Right hindlimb (tissue), 1 donor: Measurements from ENCODE around the gene PHOSPHO1.
"Not testable (repeated sequence)": the region's sequence is repeated elsewhere in the genome, so short reads cannot be mapped to it uniquely, and the experiment has no call there.

ENCODE experiments used
- DNase-seq: peaks from one replicate; pipeline ENCODE4 v3.0.0-alpha.2; 2018

The PHOSPHO1 gene

DNA sequence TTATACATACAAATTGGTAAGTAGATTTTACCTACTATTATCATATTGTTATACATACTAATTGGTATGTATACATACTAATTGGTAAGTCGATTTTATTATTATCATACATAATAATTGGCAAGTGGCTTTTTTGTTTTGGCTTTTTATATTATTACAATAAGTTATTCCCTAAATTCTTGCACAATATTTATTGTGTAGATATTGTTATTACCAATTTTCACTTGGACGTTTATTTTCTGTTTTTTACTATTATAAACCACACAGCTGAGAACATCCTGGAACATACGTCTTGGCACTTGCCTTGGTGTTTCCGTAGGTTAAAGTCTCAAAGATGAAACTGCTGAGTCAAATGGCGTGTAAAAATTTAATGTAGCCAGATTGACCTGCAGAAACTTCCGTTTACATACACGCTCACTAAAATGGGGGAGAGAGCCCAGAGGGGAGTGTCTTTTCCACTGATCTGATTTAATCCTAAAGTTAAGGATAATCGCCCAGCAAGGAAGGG, 39.1 kb downstream of the PHOSPHO1 start:
- no peak for DNase-seq

DNA sequence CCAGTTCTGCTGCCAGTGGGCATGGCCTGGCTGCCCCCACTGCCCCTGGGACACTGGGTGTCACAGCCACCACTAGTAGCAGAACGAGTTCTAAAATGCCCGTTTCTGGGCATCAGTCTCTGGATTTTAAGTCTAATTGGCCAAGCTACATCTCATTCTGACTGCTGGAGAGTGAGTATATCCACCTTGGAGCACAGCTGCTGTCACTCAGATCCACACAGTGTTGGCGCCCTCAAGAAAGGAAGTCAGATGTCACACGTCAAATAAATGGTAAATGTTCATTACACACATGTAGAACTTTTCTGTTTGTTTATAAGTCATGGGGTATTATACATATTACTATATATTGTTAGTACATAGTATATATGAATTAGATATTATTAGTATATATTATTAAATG, 39.7 kb downstream of the PHOSPHO1 start:
- no peak for DNase-seq

DNA sequence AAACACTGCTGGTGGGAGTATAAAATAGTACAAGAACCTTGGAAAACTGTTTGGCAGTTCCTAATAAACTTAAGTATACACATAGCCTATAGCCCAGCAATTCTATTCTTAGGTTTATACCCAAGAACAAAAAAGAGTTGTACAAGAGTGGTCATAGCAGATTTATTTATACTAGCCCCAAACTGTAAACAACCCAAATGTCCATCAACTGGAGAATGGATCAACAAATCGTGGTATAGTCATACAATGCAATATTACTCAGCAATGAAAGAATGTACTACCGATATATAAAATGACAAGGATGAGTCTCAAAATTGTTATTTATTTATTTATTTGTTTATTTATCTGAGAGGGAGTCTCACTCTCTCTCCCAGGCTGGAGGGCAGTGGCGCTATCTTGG, 43.3 kb downstream of the PHOSPHO1 start:
- no peak for DNase-seq

DNA sequence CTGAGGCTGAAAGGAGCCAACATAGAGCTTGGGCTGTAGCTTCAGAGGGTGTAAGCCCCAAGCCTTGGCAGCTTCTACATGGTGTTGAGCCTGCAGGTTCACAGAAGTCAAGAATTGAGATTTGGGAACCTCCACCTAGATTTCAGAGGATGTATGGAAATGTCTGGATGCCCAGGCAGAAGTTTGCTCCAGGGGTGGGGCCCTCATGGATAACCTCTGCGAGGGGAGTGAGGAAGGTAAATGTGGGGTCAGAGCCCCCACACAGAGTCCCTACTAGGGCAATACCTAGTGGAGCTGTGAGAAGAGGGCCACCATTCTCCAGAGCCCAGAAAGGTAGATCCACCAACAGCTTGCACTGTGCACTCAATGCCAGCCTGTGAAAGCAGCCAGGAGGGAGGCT, 45.2 kb downstream of the PHOSPHO1 start:
- not testable (repeated sequence) for DNase-seq

DNA sequence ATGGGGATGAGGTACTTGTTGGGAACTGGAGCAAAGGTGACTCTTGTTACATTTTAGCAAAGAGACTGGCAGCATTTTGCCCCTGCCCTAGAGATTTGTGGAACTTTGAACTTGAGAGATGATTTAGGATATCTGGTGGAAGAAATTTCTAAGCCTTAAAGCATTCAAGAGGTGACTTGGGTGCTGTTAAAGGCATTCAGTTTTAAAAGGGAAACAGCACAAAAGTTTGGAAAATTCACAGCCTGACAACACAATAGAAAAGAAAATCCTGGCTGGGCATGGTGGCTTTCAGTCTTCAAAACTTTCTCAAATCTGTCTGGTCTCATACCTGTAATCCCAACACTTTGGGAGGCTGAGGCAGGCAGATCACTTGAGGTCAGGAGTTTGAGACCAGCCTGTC, 46.1 kb downstream of the PHOSPHO1 start:
- not testable (repeated sequence) for DNase-seq

DNA sequence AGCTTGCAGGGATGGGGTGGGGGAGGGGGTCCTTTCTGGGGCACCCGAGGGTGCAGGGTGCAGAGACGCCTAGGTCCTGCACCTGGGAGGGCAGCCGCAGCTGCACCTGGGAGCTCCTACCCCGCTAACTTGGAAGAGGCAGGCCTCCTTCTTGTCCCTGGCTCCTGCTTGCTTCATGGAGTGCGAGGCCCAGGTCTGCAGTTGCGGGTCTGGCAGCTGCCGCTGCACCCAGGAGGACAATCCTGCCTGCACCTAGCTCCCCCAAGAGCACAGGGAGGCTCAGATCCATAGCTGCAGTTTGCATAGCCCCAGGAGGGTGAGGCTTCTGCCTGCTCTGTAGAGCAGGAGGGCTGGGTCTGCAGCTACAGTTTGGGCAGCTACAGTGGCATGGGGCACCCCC, 46.8 kb downstream of the PHOSPHO1 start:
- DNase-seq, result no peak

DNA sequence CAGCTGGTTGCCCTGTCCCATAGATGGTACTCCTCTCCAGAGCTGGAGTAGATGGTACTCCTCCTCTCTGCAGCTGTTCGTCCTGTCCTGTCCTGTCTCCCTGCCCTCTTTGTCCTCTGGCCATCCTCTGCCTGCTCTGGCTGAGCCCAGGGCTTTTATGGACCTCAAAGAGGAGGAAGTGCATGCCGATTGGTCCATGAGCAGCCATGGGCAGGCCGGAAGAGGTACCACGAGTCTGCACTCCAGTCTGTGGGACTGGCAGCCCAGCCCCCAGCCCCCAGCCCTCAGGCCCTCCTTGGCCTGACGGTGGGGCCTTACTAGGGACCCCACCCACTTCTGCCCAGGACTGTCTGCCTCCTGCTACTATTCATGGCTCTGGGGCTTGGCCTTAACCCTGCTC, 47.2 kb downstream of the PHOSPHO1 start:
- DNase-seq, result no peak

DNA sequence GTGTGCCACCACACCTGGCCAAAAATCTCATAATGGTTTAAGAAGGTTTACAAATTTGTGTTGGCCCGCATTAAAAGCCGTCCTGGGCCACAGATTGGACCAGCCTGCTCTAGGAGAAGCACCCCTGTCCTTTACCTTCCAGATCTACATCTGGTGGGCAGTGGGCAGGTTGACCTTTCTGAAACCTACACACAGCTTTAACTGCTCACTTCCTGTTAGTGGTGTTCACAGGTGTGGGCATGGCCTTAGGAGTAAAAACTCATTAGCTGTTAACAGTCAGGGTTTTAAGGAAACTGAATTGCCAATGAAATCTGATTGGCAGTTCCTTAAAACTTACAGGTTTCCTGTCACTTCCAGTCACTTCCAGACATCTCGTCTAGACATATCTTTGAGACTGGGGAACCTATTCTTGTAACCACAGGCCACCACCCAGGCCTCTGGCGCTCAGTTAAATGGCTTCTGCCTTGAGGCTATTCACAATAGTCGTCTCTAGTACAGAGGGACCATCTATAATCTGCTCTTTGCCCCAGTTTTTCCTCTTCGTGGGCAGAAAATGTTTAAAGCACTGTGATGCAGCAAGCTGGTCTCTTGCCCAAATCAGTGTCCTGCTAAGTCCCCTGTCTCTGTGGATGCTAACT, 49.5 kb downstream of the PHOSPHO1 start:
- no peak for DNase-seq

DNA sequence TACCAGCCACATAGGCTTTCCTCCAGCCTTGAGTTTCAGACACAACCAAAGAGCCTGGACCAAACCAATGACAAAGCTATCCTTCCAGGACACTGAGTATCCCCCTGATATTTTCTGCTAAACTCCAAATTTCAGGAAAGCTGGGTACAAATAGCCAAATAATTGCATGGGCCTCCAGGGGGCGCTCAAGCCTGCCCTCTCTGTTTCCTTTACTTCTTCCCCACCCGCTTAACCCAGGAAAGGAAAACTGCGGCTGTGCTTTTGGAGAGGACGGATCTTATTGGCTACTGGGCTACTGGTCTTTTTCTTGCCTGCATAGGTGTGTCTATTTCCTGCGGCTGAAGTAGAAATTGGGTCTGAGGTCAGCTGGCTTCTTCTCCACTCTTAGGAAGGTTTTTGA, 50.3 kb downstream of the PHOSPHO1 start:
- DNase-seq, result peak; percentile 41

DNA sequence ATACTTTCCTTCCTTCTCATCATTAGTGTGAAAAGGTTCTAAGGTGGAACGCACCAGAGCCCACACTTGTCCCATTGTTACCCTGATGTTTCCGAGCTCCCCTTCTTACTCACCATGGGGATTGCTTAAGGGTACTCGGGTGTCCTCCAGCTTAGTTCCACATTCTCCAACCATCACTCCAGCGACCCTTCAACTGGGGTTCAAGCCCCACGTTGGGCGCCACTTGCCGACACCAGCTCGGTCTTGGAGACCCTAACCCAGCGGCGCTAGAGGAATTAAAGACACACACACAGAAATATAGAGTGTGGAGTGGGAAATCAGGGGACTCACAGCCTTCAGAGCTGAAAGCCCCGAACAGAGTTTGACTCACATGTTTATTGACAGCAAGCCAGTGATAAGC, 54.6 kb downstream of the PHOSPHO1 start:
- DNase-seq, result not testable (repeated sequence)
